ENCODE results near the gene C2CD2L.
"Not testable (repeated sequence)": the region's sequence is repeated elsewhere in the genome, so short reads cannot be mapped to it uniquely, and the experiment has no call there.

C2CD2L gene

DNA sequence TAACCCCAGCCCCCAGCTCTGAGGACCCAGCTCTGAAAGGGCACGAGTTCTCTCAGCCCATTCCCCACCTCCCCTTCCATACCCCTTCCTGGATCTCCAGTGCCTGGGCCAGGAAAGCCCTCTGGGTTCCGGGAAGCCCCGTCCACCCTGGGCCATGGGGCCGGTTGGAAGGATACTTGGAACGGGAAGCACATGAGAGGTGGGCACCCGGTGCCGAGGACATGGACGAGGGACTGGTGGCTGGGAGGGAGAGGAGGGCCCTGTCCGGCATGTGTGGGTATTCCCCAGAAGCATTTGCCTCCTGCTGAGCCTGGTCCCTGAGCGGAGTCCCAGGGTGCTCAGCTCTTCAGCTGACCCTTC lies 9.1 kb downstream of the C2CD2L start:
- DNase-seq: no peak

DNA sequence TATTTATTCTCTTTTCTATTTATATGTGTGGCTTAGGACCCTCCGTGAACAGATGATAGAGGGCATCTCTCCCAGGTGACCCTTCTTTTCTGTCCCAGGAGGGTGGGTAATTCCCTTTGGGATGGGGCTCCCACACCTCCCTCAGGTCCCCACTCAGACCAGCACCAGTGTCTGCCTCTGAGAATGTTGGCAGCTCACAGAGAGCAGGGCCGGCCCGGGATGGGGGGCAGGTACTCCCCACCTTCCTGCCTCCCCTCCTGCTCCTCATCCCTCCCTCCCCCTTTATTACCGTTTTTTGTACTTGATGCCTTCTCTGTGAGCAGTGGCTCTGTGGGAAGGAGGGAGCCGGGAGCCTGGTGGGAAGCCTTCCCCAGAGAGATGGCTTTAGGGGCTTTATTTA lies 9.5 kb downstream of the C2CD2L start:
- DNase-seq: no peak

DNA sequence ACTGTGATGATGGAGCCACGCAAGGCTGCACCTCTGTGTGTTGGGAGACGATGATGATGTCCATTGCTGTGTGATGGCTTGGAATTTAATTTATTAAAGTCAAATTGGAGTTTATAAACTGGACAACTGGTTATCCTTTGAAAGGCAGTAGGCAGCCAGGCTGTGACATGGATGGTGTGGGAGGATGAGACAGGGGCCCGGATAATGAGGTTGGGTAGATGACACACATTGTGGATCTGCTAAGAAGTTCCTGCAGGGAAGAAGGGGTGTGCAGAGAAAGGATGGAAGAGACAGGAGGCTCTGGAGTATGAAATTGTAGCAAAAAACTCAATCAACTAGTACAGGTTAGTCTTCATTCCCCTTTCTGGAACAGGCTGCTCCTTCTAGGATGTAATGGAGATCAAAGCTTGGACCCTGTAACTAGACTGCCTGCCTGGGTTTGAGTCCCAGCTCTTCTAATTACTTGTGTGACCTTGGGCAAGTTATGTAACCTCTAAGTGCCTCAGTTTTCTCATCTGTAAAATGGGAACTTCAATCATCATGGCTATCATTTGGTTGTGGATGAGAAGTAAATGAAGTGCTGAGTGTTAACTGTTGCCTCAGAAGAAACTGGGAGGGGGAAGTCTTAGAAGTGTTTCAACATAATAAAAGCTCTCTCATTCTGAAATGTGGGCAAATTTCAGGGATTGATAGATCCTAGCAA lies 10.0 kb downstream of the C2CD2L start:
- no peak for DNase-seq

DNA sequence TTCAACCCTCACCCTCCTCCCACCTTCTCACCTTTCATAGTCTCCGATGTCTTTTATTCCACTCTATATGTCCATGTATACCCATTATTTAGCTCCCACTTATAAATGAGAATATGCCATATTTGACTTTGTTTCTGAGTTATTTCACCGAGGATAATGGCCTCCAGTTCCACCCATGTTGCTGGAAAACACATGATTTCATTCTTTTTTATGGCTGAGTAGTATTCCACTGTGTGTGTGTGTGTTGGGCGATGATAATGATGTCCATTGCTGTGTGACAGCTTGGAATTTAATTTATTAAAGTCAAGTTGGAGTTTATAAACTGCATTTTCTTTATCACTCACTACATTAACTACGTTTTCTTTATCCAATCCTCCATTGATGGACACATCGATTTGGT lies 11.1 kb downstream of the C2CD2L start:
- no peak for DNase-seq

DNA sequence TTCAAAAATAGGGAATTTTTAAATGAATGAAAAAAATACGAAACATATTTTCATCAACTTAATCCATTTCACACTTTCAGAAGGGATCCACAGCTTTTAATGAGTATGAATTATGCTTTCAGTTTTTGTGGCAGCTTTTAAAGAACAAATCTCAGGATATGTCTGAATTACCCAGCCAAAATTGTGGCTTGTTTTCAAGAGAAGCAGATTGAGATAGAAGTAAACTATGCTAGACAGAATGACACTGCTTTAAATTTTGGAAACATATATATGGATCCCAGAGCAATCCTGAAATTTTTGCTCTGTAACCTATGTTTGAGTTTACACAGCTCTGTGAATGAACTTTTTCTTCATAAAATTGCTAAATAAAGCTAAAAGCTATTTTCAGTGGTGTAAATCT lies 11.8 kb downstream of the C2CD2L start:
- no peak for DNase-seq

DNA sequence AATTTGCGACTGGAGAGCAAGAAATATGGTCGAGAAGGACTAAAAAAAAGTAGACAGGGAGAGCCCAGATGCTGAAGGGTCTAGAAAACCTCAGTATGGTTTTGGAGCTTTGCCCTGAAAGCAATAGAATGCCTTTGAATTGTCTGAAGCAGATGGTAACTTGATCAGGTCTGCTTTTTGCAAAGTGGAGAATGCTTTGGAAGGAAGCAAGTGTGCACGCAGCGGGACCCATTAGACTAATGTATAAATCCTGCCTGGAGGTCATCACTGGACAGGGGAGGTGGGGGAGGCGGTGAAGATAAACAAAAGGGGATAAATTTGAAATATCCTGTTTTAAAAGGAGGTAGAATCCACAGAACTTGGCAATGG lies 13.5 kb downstream of the C2CD2L start:
- no peak for DNase-seq

DNA sequence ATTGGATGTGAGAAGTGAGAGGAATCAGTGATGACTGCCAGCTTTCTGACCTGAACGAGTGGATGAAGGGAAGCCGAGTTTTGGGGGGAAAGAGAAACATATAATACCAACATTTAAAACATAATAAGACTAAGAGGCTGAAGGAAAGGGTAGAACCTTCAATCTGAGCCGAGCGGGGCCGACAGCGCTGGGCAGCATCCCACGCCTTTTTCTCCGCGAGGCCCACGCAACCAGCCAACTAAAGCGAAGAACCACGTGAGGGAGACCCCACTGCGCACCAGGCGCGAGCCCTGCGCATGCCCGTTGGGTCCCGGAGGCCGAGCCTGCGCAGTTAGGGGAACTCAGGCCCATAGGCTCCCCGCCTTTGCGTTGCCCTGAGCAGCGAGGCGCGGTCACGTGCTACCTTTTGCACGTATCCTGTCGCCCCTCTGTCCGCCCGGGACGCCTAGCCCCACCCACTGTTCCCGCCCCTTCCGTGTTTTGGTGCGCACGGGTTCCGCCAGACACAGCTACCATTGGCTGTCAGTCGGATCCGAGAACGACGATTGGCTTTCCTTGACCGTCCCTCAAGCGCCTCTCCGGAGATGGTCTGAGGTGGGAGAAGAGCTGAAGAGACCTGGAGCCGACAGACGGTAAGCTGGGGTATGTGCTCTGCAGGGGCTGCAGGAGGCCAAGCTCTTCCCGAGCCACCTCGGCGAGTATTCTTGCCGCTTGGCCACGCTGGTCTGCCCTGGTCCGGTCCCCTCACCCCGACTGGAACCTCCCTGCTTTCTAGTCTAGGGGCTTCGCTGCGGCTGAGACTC lies 14.1 kb downstream of the C2CD2L start, which contains the start of gene HINFP:
Gene HINFP, plus strand, starts transcription at position 573 of the 803 bp plus-strand sequence. CDS start 5,365 bp downstream, outside the sequence.
- DNase-seq: peak; percentile 95

DNA sequence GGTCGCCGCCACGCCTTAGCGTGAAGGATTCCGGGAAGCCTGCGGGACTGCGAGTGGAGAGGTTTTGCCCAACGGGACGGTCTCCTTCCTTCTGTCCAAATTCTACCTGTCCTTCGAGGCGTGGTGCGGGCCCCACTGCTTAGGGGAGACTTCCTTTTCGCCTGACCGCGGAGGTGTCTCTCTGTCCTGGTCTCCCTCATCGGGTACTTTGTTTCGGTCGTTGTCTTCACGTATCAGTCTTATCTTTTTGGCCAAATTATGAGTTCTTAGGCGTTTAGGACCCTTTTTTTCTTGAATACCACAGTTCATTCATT lies 14.6 kb downstream of the C2CD2L start:
- no peak for DNase-seq

DNA sequence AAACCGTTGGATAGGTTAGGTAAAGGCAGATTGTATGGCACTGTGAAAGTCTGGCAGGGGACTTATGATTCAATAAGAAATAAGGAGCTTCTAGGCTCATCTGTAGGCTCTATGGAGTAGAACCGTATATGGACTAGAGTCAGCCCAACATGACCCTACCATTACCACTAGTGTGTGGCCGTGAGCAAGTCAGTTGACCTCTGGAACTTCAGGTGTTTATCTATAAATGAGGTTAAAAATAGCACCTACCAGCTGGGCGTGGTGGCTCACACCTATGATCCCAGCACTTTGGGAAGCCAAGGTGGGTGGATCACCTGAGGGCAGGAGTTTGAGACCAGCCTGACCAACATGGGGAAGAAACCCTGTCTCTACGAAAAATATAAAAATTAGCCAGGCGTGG lies 18.7 kb downstream of the C2CD2L start:
- no peak for DNase-seq

DNA sequence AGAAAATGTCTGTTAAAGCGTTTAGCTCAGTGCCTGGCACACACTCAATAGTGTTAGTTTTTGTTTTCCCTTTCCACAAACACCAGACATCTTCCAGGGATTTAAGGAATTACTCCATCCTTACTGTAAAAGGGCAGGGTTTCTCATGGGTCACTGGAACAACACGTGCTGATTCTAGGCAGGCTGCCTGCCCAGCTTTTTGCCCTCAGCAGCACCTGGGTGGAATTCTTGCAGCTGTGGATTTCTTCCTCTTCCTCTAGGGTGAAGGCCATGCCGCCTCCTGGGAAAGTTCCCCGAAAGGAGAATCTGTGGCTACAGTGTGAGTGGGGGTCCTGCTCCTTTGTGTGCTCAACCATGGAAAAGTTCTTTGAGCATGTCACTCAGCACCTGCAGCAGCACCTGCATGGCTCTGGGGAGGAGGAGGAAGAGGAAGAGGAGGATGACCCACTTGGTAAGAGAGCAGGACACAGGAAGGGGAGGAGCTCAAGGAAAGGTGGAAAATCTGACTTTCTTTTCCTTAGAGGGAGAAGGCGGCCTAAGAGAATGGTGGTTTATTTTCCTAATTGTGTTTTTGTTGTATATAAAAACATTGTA lies 19.6 kb downstream of the C2CD2L start:
- no peak for DNase-seq

DNA sequence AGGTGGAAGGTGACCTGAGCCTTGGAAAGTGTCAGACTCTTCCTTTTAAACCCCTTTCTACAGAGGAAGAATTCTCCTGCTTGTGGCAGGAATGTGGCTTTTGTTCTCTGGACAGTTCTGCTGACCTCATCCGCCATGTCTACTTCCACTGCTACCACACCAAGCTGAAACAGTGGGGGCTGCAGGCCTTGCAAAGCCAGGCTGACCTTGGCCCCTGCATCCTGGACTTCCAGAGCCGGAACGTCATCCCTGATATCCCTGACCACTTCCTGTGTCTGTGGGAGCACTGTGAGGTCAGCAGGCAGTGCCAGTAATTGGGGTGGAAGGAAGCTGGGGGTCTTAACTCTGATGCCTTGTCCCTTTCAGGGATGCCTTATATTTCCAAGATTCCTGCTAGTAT lies 23.5 kb downstream of the C2CD2L start:
- DNase-seq: no peak

DNA sequence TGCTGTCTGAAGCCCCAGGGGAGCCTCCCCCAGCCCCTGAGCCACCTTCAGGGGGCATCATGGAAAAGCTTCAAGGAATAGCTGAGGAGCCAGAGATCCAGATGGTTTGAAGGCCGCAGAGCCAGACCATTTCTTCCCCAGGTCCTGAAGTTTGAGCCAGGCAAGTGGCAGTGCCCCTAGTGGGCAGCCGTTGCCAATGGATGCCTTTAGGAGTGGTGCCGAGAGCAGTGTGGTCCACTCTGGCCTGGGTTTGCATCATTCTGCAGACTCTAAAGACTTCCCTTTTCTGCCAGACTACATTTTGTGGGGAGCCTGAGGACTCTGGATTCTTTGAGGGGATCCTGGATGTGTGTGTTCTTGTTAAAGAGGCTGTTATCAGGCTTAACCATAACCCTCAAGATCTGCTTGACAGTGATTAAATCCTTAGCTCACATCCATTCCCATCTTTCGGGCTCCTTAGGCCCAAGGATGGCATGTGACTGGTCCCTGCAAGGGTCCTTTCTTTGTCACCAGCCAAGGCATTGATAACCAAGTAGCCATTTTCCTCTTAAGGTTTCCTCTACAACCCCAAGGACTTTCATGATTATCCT lies 27.3 kb downstream of the C2CD2L start:
- DNase-seq: no peak

DNA sequence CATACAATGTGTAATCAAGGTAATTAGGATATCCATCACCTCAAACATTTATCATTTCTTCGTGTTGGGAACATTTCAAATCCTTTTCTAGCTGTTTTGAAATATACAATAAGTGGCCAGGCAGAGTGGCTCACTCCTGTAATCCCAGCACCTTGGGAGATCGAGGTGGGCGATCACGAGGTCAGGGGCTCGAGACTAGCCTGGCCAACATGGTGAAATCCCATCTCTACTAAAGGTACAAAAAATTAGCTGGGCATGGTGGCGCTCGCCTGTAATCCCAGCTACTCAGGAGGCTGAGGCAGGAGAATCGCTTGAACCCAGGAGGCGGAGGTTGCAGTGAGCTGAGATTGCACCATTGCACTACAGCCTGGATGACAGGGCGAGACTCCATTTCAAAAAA lies 32.1 kb downstream of the C2CD2L start:
- DNase-seq: not testable (repeated sequence)

DNA sequence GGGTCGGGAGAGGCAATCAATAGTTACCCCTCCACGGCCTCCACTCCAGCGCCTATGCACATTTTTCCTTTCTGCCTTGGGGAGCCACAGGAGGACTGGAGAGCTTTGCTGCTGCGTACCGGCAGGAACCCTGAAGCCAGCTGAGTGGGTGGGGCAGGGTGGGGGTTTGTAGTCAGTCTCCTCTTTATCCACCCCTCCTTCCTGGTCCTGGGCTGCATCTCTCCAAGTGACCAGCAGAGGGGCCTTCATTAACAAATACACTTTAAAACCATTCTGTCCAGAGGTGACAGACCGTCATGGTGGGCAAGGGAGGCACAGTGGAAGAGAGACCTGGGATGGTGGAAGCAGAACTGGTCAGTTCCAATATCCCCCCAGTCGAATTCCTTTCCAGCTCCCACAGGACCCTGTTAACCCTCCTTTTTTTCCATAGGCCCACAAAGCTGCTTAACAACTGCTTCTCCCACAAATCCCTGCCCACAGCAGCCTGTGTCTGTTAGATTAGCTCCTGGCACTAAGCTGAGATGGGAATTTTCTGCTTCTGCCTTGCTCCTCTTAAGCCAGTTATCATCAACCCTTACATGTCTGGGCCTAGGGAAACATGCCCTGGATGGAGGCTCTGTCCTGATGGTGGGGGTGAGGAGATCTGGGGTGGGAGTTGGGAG lies 37.8 kb downstream of the C2CD2L start:
- peak; percentile 22 for DNase-seq

DNA sequence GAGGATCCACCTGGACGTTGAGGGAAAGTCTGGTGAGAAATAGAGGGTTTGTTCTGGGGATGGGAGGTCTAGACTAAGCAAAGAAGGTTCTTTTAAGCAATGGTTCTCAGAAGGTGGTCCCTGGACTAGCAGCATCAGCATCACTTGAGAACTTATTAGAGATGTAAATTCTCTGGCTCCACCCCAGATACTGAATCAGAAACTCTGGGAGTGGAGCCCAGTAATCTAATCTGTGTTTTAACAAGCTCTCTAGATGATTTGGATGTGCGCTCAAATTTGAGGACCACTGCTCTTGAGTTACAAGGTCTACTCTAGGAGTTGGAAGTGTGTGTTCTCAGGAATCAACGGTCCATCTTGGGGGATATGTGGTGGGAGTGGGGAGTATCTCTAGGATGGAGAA lies 38.4 kb downstream of the C2CD2L start:
- DNase-seq: no peak

DNA sequence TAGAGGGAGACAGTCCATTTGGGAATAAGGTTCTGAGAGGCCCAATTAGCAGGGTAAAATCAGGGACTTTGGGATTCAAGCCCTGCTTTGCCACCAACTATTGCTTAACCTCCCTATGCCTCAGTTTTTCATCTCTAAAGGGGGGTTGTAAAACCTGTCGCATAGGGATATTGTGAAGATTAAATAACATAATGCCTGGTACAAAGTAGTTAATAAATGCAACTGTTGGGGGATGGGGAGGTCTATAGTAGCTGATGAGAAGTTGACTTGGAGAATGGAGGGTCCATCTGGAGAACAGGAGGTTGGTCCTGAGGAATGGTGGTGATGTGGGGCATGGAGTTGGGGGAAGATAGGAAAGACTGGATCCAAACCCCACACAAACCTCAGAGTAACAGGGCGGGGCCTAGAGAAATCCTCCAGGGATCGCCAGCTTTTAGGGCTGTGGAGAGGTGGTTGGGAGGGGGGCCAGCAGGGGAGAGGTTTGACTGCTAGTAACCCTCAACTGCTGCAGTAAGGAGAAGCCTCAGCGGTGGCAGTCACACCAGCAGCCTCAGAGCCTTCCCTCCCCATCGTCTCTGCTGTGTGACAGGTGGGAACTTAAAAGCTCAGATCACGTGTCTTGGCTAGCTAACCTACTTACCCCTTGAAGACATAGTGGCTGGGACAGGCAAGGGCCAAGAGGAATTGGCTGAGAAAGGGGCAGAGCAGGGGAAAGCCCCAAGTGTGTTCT lies 40.6 kb downstream of the C2CD2L start:
- no peak for DNase-seq

DNA sequence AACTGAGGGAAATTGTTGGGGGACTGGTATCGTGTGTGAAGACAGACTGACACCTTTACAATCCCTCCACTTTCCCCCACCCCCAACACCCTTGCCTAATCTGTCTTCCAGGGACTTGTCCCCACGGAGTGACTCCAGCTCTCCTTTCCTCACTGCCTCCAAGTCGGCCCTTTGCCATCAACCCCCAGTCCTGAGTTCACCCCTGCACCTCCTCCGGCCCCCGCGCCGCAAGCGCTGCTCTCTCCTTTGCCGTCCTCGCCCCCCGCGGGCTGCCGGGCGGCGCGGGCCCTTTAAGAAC lies 41.5 kb downstream of the C2CD2L start:
- DNase-seq: no peak

DNA sequence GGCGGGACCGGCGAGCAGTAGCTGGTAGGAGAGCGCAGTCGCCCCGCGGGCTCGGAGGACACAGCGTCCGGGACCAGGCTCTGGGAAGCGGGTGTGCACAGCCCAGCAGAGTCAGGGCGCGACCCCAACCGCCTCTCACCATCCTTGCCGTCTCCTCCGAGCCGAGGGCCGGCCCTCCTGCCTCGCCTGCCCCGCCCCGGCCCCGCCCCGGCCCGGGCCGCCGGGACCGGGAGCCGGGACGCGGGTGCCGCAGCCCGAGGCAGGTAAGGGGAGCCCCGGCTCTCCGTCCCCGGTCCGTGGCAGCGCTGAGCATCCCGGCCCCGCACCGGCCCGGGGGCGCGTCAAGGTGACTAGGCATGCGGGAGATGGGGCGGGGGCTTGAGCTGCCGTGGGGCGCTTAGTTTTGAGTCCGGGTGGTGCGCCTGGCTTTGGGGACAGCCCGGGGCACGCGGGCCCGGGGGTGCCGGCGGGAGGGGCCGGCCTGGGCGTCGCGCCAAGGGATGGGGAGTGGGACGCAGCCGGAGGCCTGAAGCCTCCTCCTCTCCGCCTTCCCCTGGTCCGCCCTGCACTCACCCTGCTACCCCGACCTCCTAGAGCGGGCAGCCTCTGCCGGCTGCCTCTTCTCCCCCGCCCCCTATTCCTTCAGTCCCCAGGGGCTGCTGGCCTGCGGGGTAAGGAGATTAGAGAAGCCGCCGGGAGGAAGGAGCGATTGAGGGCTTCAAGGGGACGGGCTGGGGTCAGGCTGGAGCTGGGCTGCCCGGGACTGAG lies 42.1 kb downstream of the C2CD2L start, which contains the start of gene ABCG4:
Gene ABCG4, plus strand, starts transcription at position 35 of the 768 bp plus-strand sequence. CDS start 914 bp downstream, outside the sequence.
- no peak for DNase-seq

DNA sequence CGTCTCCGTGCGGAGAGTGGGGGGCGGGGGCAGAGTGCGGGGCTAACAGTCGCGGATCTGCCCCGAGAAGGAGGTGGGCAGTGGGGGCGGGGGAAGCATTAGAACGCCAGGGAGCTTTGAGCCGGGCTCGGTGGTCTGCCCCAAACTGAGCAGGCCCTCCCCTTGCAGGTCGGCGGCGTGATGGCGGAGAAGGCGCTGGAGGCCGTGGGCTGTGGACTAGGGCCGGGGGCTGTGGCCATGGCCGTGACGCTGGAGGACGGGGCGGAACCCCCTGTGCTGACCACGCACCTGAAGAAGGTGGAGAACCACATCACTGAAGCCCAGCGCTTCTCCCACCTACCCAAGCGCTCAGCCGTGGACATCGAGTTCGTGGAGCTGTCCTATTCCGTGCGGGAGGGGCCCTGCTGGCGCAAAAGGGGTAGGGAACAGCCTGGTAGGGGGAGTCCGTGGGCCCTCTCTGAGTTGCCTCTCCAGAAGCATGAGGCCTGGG lies 42.7 kb downstream of the C2CD2L start:
- DNase-seq: no peak

DNA sequence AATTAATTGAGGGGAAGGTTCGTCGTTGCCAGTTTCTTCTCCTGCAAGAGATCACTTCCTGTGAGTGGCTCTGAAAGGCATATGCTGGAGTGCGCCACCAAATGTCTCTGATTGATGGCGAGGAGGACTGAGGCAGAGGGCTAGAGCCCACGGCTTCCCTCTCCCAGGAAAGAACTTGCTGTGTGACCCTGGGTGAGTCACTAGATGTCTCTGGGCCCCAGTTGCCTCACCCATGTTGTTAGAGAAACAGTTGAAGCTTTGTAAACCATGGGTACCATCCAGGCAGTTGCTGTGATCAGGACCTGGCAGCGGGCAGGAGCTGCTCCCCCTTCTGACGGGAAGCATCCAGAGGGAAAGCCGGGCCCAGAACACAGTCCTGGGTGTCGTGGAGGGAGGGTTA lies 44.9 kb downstream of the C2CD2L start:
- DNase-seq: no peak

DNA sequence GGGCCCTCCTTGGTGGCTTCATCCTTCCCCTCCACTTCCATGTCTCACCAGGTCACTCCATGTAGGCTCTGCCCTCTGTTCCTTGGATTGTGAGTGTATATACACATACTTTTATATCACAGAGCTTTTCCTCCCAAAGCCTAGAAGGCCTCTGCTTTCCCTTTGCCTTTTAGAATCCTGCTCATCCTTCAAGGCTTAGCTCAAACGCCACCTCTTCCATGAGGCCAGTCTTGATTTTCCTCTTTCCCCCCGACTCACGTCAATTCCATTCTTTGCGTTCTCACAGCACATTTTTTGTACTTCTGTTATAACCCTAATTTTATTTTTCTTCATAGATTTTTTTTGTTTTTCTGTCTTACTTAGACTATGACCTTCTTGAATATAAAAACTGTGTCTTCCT lies 45.5 kb downstream of the C2CD2L start:
- DNase-seq: no peak

Measured in T1000 (cell line).